ENCODE results near the gene DNAJB14. TPM values are rescaled to one million over a fixed set of nuclear protein-coding genes. Genes with fewer than 3 reads are reported as not detected.

The DNAJB14 gene
- total RNA-seq, 1 experiment from 2014 or later = 52.5 TPM

DNA sequence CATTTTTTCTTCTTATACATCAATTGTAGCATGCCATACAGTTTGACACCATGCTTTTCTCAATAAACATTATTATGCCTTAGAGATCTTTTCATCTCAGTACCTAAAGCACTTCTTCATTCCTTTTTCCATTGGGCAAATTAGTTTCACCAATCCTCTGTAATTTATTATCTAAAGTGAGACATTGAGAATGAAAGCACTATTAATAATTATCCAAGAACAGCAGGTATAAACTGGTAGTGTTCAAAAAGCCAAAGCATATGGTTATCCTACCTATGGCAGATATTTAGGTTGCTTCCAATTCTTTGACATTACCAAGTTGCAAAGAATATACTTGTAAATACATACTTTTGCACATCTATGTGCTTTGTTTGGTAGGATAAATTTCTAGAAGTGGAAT is 67.8 kb downstream of the DNAJB14 start (continued):
- TF ChIP-seq EGR1 (IDR thresholded peaks at IDR 0.05; ENCODE audit: low read depth) = no peak

DNA sequence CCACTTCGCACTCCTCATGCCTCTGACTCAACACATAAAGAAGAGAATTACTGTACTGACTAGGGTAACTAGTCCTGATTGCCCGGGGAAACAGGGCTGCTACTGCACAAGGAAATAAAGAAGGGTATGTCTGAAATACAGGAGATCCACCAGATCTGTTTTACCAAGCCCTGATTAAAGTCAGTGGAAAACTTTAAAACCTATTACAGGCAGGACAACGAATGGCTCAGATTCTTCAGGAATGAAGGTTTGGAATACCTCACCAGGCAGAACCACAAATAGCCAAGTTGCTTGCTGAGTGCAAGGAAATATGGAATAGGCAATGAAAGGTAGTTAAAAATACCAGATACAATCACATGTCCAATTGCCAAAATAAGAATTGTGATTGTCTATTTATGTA is 69.5 kb downstream of the DNAJB14 start:
- DNase-seq (ENCODE audit: low read depth, low spot score) (no peak), ATAC-seq (no peak)
- H4K20me1 ChIP-seq (ENCODE audit: insufficient read depth) = no peaks in the 10 kb centered on the region
- CTCF ChIA-PET = no interaction called here
- no peaks in the 10 kb centered on the region for H3K79me2 ChIP-seq (ENCODE audit: insufficient read depth, low read length)
- no peak overlapping the region for H3K4me2 ChIP-seq (ENCODE audit: low read length)
- H3K27me3 ChIP-seq (ENCODE audit: insufficient read depth, low read length) = no peaks in the 10 kb centered on the region
- no peak overlapping the region for H3K9ac ChIP-seq (ENCODE audit: low read length)
- BruUV-seq (replicated peaks) = no TSS peak
- H2AFZ ChIP-seq (ENCODE audit: low read depth, low read length, poor library complexity, severe bottlenecking) = no peak overlapping the region
- RAD21 ChIA-PET (ENCODE audit: low non-redundant PET in 1 of 2, low total read pairs in 2 of 2, uncharacterized antibody in 2 of 2, unreplicated experiment in 2 of 2) = no interaction called here
- POLR2A ChIA-PET = no interaction called here
- no peaks in the 10 kb centered on the region for H3K4me1 ChIP-seq (ENCODE audit: control insufficient read depth in 1 of 2, insufficient read depth in 2 of 2, low read length in 2 of 2)
- H3K27ac ChIP-seq (ENCODE audit: low read depth, low read length) = no peak overlapping the region
- TF ChIP-seq SIN3A (IDR thresholded peaks at IDR 0.05; ENCODE audit: low read depth) = no peak
- no peak for TF ChIP-seq EGR1 (IDR thresholded peaks at IDR 0.05; ENCODE audit: low read depth)
- no peak for TF ChIP-seq CTCF (IDR thresholded peaks at IDR 0.05 in 2 of 3, conservative IDR thresholded peaks at IDR 0.05 in 1 of 3; ENCODE audit: borderline replicate concordance in 1 of 3, insufficient read depth in 1 of 3, low read depth in 2 of 3, low read length in 2 of 3)
- TF ChIP-seq JUND (IDR thresholded peaks at IDR 0.05) = no peak
- no peak for TF ChIP-seq CEBPB (IDR thresholded peaks at IDR 0.05; ENCODE audit: low read depth)
- TF ChIP-seq, protein P1, sequence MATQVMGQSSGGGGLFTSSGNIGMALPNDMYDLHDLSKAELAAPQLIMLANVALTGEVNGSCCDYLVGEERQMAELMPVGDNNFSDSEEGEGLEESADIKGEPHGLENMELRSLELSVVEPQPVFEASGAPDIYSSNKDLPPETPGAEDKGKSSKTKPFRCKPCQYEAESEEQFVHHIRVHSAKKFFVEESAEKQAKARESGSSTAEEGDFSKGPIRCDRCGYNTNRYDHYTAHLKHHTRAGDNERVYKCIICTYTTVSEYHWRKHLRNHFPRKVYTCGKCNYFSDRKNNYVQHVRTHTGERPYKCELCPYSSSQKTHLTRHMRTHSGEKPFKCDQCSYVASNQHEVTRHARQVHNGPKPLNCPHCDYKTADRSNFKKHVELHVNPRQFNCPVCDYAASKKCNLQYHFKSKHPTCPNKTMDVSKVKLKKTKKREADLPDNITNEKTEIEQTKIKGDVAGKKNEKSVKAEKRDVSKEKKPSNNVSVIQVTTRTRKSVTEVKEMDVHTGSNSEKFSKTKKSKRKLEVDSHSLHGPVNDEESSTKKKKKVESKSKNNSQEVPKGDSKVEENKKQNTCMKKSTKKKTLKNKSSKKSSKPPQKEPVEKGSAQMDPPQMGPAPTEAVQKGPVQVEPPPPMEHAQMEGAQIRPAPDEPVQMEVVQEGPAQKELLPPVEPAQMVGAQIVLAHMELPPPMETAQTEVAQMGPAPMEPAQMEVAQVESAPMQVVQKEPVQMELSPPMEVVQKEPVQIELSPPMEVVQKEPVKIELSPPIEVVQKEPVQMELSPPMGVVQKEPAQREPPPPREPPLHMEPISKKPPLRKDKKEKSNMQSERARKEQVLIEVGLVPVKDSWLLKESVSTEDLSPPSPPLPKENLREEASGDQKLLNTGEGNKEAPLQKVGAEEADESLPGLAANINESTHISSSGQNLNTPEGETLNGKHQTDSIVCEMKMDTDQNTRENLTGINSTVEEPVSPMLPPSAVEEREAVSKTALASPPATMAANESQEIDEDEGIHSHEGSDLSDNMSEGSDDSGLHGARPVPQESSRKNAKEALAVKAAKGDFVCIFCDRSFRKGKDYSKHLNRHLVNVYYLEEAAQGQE (IDR thresholded peaks at IDR 0.05; ENCODE audit: low read depth) = no peak
- TF ChIP-seq ELF1 (IDR thresholded peaks at IDR 0.05; ENCODE audit: borderline replicate concordance, low read depth) = no peak
- TF ChIP-seq CBX3 (IDR thresholded peaks at IDR 0.05; ENCODE audit: low read depth) = no peak
- TF ChIP-seq POLR2AphosphoS5 (IDR thresholded peaks at IDR 0.05; ENCODE audit: low read depth, low read length) = no peak
- TF ChIP-seq EZH2phosphoT487 (IDR thresholded peaks at IDR 0.05; ENCODE audit: borderline replicate concordance) = no peak
- TF ChIP-seq FOSL1 (IDR thresholded peaks at IDR 0.05; ENCODE audit: low read depth) = no peak
- TF ChIP-seq POLR2A (IDR thresholded peaks at IDR 0.05; ENCODE audit: borderline replicate concordance, extremely low read depth, insufficient read depth, insufficient read length) = no peak
- no peak for TF ChIP-seq ATF3 (IDR thresholded peaks at IDR 0.05)
- TF ChIP-seq, protein P2, sequence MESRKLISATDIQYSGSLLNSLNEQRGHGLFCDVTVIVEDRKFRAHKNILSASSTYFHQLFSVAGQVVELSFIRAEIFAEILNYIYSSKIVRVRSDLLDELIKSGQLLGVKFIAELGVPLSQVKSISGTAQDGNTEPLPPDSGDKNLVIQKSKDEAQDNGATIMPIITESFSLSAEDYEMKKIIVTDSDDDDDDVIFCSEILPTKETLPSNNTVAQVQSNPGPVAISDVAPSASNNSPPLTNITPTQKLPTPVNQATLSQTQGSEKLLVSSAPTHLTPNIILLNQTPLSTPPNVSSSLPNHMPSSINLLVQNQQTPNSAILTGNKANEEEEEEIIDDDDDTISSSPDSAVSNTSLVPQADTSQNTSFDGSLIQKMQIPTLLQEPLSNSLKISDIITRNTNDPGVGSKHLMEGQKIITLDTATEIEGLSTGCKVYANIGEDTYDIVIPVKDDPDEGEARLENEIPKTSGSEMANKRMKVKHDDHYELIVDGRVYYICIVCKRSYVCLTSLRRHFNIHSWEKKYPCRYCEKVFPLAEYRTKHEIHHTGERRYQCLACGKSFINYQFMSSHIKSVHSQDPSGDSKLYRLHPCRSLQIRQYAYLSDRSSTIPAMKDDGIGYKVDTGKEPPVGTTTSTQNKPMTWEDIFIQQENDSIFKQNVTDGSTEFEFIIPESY (IDR thresholded peaks at IDR 0.05; ENCODE audit: extremely low read depth, insufficient replicate concordance, low read length) = no peak
- TF ChIP-seq, protein P3, sequence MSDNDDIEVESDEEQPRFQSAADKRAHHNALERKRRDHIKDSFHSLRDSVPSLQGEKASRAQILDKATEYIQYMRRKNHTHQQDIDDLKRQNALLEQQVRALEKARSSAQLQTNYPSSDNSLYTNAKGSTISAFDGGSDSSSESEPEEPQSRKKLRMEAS (IDR thresholded peaks at IDR 0.05) = no peak
- H3K9me3 ChIP-seq (ENCODE audit: control insufficient read depth in 1 of 2, insufficient read depth in 1 of 2, low read depth in 1 of 2, low read length in 2 of 2) = no peaks in the 10 kb centered on the region
- no peak overlapping the region for H3K4me3 ChIP-seq (replicated peaks in 1 of 2; ENCODE audit: low read depth in 1 of 2, low read length in 2 of 2)
- H3K9me2 ChIP-seq (ENCODE audit: insufficient read depth) = no peaks in the 10 kb centered on the region
- intact Hi-C loops (cut with micrococcal nuclease) = no loop called here
- H3K36me3 ChIP-seq (ENCODE audit: control insufficient read depth in 1 of 2, insufficient read depth in 2 of 2, low read length in 2 of 2) = peaks cover 0 to 7% of the 10 kb centered on the region in 2 experiments; a peak in 1 of 4 replicates

Data from HCT116 (cell line).